HG02840 (cell line): ENCODE data around the gene PCDHA11.
"Not testable (repeated sequence)": the region's sequence is repeated elsewhere in the genome, so short reads cannot be mapped to it uniquely, and the experiment has no call there.

Experiments used
- ATAC-seq: cut with Tn5 transposase; IDR thresholded peaks from one replicate; pipeline ENCODE4 v1.9.1; 2021; ENCODE audit warnings: mild to moderate bottlenecking, moderate library complexity, moderate number of reproducible peaks; ENCODE audit not compliant: unreplicated experiment, low FRiP score

Gene PCDHA11

GRCh38 chr5:140849831-140850634, 18.7 kb upstream of the PCDHA11 start:
- ATAC-seq: not testable (repeated sequence)

DNA sequence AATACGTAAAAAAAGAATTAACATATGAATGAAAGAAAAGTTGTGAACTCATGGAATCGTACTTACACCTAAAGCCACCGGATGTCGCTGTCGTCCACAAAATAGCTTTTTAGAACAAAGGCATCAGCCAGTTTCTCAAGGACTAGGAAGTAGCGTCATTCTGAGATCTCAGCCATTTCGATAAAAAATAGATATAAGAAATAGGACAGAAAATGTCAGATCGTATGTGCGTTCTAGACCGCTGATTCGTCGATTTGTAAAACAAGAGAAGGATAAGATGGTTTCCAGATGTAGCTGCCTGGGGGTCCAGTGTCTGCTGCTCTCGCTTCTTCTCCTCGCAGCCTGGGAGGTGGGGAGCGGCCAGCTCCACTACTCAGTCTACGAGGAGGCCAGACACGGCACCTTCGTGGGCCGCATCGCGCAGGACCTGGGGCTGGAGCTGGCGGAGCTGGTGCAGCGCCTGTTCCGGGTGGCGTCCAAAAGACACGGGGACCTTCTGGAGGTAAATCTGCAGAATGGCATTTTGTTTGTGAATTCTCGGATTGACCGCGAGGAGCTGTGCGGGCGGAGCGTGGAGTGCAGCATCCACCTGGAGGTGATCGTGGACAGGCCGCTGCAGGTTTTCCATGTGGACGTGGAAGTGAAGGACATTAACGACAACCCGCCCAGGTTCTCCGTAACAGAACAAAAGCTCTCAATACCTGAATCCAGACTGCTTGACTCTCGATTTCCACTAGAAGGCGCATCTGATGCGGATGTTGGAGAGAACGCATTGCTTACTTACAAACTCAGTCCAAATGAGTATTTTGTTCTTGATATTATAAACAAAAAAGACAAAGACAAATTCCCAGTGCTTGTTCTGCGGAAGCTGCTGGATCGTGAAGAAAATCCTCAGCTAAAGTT, 12.7 kb upstream of the PCDHA11 start, which contains the start of gene PCDHA10:
Gene PCDHA10, plus strand, starts transcription at position 126 of the 903 bp plus-strand sequence. Its CDS starts 152 bp downstream, at position 278.
- no peak for ATAC-seq

- ATAC-seq: no peak
Measured at GRCh38 chr5:140857177-140857986, 11.4 kb upstream of the PCDHA11 start.

- ATAC-seq: no peak
Measured at GRCh38 chr5:140857987-140858240, 10.8 kb upstream of the PCDHA11 start.

DNA sequence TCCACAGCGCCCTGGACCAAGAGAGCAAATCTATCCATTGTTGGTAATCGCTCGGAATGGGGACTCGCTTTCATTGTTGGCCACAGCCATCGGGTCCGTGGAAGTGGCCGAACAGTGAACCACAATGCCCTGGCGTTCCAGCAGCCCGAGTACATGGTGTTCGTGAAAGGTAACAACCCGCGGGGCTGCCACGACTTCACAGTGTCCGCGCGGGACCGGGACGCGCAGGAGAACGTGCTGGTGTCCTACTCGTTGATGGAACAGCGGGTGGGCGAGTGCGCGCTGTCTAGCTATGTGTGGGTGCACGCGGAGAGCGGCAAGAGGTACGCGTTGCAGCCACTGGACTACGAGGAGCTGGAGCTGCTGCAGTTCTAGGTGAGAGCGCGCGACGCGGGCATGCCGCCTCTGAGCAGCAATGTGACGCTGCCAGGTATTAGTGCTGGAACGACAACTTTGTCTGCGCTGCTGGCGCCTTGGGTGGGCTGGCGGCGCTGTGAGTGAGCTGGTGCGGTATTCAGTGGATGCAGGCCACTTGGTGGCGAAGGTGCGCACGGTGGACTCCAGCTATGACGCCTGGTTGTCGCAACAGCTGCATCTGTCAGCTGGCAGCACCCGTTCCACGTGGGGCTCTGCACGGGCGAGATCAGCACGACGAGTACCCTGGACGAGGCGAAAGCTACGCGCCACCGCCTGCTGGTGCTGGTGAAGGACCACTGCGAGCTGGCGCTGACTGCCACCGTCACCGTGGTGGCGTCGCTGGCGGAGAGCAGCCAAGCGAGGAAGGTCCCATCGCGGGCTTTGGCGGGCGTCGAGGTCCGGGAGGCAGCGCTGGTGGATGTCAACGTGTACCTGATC, 6.1 kb upstream of the PCDHA11 start:
- ATAC-seq: no peak

GRCh38 chr5:140869555-140869886, 764 bp downstream of the PCDHA11 start:
- ATAC-seq: no peak

GRCh38 chr5:140870221-140871201, 1.8 kb downstream of the PCDHA11 start:
- ATAC-seq: no peak

DNA sequence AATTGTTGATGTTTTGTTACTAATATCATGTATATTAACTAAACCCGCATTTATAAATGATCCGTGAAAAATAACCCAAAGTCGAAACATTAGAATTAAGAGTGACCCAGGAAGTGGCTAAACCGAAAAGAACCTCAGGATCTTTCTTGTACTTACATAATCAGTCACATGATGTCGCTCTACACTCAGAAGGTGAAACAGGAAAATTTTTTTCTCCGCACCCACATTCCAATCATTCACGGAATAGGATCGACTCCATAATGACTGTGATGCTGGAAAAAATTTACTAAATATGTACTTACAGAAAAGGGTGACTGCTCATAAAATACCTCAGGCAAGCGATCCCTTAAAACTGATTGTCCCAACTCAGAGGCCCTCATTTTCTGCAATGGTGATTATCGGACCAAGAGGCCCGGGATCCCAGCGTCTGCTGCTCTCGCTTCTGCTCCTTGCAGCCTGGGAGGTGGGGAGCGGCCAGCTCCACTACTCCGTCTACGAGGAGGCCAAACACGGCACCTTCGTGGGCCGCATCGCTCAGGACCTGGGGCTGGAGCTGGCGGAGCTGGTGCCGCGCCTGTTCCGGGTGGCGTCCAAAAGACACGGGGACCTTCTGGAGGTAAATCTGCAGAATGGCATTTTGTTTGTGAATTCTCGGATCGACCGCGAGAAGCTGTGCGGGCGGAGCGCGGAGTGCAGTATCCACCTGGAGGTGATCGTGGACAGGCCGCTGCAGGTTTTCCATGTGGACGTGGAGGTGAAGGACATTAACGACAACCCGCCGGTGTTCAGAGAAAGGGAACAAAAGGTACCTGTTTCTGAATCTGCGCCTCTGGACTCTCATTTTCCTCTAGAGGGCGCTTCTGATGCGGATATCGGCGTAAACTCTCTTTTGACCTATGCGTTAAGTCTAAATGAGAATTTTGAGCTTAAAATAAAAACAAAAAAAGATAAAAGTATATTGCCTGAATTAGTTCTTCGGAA, 6.6 kb downstream of the PCDHA11 start, which contains the start of gene PCDHA12:
Gene PCDHA12, plus strand, starts transcription at position 224 of the 981 bp plus-strand sequence. Its CDS starts 165 bp downstream, at position 389.
- no peak for ATAC-seq

GRCh38 chr5:140876541-140877261, 7.9 kb downstream of the PCDHA11 start:
- not testable (repeated sequence) for ATAC-seq

DNA sequence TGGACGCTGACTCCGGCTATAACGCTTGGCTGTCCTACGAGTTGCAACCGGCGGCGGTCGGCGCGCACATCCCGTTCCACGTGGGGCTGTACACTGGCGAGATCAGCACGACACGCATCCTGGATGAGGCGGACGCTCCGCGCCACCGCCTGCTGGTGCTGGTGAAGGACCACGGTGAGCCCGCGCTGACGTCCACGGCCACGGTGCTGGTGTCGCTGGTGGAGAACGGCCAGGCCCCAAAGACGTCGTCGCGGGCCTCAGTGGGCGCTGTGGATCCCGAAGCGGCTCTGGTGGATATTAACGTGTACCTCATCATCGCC, 8.5 kb downstream of the PCDHA11 start:
- ATAC-seq: no peak

DNA sequence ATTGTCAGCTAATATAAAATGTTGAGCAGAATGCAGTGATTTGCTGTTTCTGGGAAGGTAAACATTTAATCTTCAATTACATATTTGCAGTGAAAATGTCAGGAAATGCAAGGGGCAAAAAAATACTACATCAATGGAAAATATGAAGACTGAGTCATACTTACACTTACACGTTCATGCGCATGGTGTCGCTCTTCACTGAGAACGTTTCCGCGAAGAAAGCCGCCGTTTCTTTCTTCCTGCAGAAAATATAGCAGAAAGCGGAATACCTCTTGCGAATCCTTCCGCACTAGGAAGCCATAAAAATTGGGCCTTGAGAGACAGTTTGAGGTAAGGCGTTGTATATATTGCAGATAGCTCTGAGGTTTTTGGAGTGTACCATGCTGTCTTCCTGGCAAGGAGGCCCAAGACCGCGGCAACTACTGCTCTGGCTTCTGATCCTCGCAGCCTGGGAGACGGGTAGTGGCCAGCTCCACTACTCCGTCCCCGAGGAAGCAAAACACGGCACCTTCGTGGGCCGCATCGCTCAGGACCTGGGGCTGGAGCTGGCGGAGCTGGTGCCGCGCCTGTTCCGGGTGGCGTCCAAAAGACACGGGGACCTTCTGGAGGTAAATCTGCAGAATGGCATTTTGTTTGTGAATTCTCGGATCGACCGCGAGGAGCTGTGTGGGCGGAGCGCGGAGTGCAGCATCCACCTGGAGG, 13.3 kb downstream of the PCDHA11 start, which contains the start of gene PCDHA13:
Gene PCDHA13, plus strand, starts transcription at position 236 of the 702 bp plus-strand sequence. Its CDS starts 145 bp downstream, at position 381.
- no peak for ATAC-seq

DNA sequence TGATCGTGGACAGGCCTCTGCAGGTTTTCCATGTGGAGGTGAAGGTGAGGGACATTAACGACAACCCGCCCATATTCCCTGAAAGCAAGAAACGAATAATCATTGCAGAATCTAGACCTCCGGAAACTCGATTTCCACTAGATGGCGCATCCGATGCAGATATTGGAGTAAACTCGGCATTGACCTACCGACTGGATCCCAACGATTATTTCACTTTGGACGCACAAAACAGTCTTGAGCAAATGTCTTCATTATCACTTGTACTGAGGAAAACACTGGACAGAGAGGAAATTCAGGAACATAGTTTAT, 13.8 kb downstream of the PCDHA11 start:
- no peak for ATAC-seq

- ATAC-seq: no peak
Measured at GRCh38 chr5:140883373-140883772, 14.6 kb downstream of the PCDHA11 start.

- no peak for ATAC-seq
Measured at GRCh38 chr5:140883927-140884697, 15.4 kb downstream of the PCDHA11 start.

DNA sequence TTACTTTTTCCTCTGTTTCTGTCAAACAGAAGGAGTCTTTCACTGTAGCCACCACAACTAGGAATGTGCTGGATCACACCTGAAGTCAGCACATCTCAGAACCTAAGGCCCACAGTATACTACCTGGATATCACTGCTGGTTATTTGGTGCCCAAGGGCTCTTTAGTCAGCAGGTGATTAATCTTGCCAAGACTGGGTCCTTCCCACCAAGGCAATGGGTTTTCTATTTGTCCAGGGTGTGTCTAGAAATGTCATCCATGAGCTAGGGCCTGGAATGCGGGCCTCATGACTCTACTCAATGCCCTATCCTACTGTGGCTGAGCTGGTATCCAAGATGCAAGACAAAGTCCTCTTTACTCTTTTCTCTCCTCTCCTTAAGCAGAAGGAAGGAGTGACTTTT, 47.6 kb downstream of the PCDHA11 start:
- no peak for ATAC-seq
